ENCODE measurements around the gene FILIP1. TPM values are rescaled to one million over a fixed set of nuclear protein-coding genes. Genes with fewer than 3 reads are reported as not detected.

The FILIP1 gene
- total and polyA plus RNA-seq, 4 experiments from 2014 or later = not detected

DNA sequence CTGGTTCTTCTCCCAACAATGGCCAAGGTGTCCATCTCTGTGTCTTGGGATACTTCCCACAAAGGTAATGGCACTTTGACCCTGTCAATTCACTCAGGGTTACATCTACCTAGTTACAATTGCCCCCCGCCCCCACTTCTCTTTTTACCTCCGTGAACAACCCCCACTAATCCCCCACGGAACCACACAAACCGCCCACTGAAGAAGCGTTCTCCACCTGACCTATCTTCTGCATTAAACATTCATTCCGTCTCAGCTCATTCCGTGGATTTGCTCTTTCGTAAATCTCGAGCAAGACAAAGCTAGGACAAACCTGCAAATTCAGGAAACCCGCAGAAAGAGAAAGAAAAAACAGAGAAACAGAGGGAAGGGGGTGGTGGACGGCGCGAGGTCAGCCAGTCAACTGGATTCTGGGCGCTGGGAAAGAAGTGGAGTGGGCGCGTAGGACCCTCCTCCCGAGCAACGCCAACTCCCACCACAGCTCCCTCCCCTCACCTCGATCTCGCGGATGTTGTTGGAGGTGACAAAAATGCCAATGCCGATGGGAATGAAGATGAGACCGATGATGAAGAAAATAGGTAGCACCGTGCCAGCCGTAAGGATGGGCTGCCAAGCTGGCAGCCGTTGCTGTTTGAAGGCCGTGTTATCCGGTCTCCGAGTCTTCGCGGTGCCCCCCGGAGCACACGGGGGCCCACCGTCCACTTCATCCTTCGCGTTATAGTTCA is 209.5 kb downstream of the FILIP1 start:
- intact Hi-C loops (cut with micrococcal nuclease) = loop anchor here (1.0 to 10.0 kb wide), 7 partner anchors 17 to 1763 kb away; partner anchors contain the start of genes COX7A2, EEF1A1, MYO6 and SLC17A5
- DNase-seq = peak in 3 of 5 donors; percentile 13 to 56 (median 14)
- peaks cover 30 to 44% (median 38%) of the 10 kb centered on the region in 4 donors for H3K4me1 Mint-ChIP-seq

DNA sequence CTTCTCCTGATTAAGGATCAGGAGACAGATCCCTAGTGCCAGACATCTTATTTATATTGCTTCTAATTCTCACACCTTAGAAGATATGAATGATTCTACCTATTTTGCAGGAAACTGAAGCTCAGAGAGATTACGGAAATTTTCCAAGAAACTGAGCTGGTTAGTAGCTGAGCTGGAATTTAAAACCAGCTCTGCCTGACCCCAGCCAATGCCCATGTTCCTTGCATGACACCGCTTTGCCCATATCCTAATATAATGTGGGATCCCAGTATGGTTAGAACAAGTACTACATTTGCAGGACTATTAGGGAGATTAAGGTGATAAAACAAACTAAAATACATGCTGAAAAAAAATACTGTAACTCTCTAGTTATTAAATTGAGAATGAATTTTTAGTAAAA is 210.9 kb downstream of the FILIP1 start:
- DNase-seq = no peak
- no peak overlapping the region for H3K27ac ChIP-seq (ENCODE audit: low read depth, low read length)
- Mint-ChIP-seq H3K27ac (peak overlapping the region in 4 of 7 donors; percentile 8 to 58 (median 26)), H3K4me3 (peak overlapping the region in 6 of 8 donors; percentile 26 to 72 (median 60)), H3K9me3 (peaks cover 0 to 1% (median 0%) of the 10 kb centered on the region in 8 donors), H3K27me3 (no peaks in the 10 kb centered on the region), H3K4me1 (peaks cover 36 to 55% (median 44%) of the 10 kb centered on the region in 4 donors), H3K36me3 (peaks cover 0 to 2% of the 10 kb centered on the region in 2 donors)
- H3K36me3 ChIP-seq (ENCODE audit: insufficient read depth, low read length) = no peaks in the 10 kb centered on the region
- H3K27me3 ChIP-seq (ENCODE audit: insufficient read depth, low read length) = no peaks in the 10 kb centered on the region
- no peak overlapping the region for H3K4me3 ChIP-seq (ENCODE audit: low read length in 2 of 2)
- ChIA-PET CTCF (ENCODE audit: partially characterized antibody) (interaction anchor here (0.9 to 3.9 kb wide), 5 partner anchors 12 to 244 kb away, joined by 3 to 13 read pairs (median 4); partner anchors contain the start of gene COX7A2), POLR2A (ENCODE audit: partially characterized antibody) (interaction anchor here (0.8 to 3.7 kb wide), 3 partner anchors 39 to 1762 kb away, joined by 3 to 44 read pairs (median 36); partner anchors contain the start of genes COX7A2 and SENP6)
- intact Hi-C loops (cut with micrococcal nuclease) = loop anchor here (5.0 to 10.0 kb wide), 2 partner anchors 245 to 462 kb away; partner anchors contain the start of gene MYO6
- no peaks in the 10 kb centered on the region for H3K9me3 ChIP-seq (ENCODE audit: control insufficient read depth in 1 of 2, low read length in 2 of 2)
- peaks cover 83% of the 10 kb centered on the region for H3K4me1 ChIP-seq (ENCODE audit: insufficient read depth, low read length)

More for the DNA sequence above, 209.5 kb downstream of the FILIP1 start:
- Histone ChIP-seq H3K4me3 (ENCODE audit: low read length in 2 of 2) (peak overlapping the region; percentile 70 to 86), H3K27ac (ENCODE audit: low read depth, low read length) (peak overlapping the region; percentile 79), H3K9me3 (ENCODE audit: control insufficient read depth in 1 of 2, low read length in 2 of 2) (no peaks in the 10 kb centered on the region), H3K36me3 (ENCODE audit: insufficient read depth, low read length) (no peaks in the 10 kb centered on the region), H3K4me1 (ENCODE audit: insufficient read depth, low read length) (peaks cover 70% of the 10 kb centered on the region), H3K27me3 (ENCODE audit: insufficient read depth, low read length) (no peaks in the 10 kb centered on the region)
- peaks cover 0 to 3% of the 10 kb centered on the region in 2 donors for H3K36me3 Mint-ChIP-seq
- H3K9me3 Mint-ChIP-seq = no peaks in the 10 kb centered on the region
- CTCF ChIA-PET (ENCODE audit: partially characterized antibody) = interaction anchor here (0.7 to 3.9 kb wide), 9 partner anchors 10 to 1631 kb away, joined by 3 to 13 read pairs (median 3); partner anchors contain the start of gene COX7A2
- no peaks in the 10 kb centered on the region for H3K27me3 Mint-ChIP-seq
- no peak overlapping the region for H3K4me3 Mint-ChIP-seq
- POLR2A ChIA-PET (ENCODE audit: partially characterized antibody) = interaction anchor here (0.9 to 3.7 kb wide), 10 partner anchors 11 to 1764 kb away, joined by 3 to 44 read pairs (median 4); partner anchors contain the start of genes COX7A2, SENP6 and SLC17A5
- H3K27ac Mint-ChIP-seq = no peak overlapping the region

DNA sequence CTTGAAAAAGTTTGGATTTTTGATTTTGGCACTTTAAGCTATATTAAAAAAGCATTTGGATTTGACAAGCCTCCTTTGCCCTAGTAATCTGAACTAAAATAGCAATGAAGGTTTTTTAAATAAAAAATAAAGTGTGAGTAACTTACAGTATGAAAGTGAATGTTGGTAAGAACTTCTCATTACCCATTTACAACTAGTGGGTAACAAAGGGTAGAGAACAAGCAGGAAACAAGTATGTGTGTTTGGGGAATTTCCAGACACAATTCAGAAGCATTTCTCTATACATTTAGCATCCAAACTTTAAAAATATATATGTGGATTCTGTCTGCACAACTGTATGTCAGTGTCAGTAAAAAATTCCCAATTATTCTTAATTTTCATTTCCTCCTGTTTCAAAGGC is 211.9 kb downstream of the FILIP1 start:
- Histone ChIP-seq H3K27ac (ENCODE audit: low read depth, low read length) (no peak overlapping the region), H3K4me3 (ENCODE audit: low read length in 2 of 2) (no peak overlapping the region), H3K9me3 (ENCODE audit: control insufficient read depth in 1 of 2, low read length in 2 of 2) (no peaks in the 10 kb centered on the region), H3K27me3 (ENCODE audit: insufficient read depth, low read length) (no peaks in the 10 kb centered on the region), H3K36me3 (ENCODE audit: insufficient read depth, low read length) (no peaks in the 10 kb centered on the region), H3K4me1 (ENCODE audit: insufficient read depth, low read length) (peaks cover 72% of the 10 kb centered on the region)
- peaks cover 0 to 1% (median 0%) of the 10 kb centered on the region in 8 donors for H3K9me3 Mint-ChIP-seq
- no peaks in the 10 kb centered on the region for H3K27me3 Mint-ChIP-seq
- no peak for DNase-seq
- intact Hi-C loops (cut with micrococcal nuclease) = loop anchor here (5.0 to 10.0 kb wide), 2 partner anchors 246 to 463 kb away; partner anchors contain the start of gene MYO6
- POLR2A ChIA-PET (ENCODE audit: partially characterized antibody) = no interaction called here
- H3K36me3 Mint-ChIP-seq = peaks cover 4 to 5% of the 10 kb centered on the region in 2 donors
- H3K4me1 Mint-ChIP-seq = peaks cover 40 to 49% (median 41%) of the 10 kb centered on the region in 4 donors
- peak overlapping the region in 1 of 7 donors; percentile 57 for H3K27ac Mint-ChIP-seq
- CTCF ChIA-PET (ENCODE audit: partially characterized antibody) = interaction anchor here (0.9 to 1.4 kb wide), 4 partner anchors 12 to 245 kb away, joined by 3 to 7 read pairs (median 4); no protein-coding TSS in a partner anchor
- H3K4me3 Mint-ChIP-seq = peak overlapping the region in 6 of 8 donors; percentile 3 to 65 (median 44)

DNA sequence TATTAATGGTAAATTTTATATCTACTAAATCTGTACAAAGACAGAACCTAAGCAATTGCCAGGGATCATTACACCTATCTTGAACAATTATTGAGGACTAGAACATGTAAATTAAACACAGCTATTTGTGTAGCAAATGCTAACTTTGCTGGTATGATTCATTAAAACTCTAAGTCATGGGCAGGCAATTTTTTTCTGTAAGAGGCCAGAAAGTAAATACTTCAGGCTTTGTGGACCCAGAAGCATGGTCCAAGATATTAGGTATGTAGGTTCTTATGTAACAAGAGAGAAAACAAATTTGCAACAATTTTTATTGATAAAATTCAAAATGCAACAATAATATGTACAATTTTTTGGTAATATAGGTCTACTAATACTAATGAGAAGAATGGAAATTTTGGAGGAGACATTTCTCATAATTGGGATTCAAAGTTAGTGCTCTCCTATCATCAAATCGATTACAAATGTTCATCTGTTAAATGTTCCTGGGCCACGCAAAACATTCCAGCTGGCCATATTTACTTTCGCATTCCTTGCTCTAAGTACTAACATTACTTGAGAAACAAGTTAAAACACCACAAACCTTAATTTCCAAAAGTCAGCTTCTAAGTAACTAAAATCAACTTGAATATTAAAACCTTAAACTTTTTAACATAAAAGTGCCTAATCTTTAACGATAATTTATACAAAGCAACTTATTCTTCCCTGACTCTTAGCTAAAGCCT is 213.3 kb downstream of the FILIP1 start:
- H3K27ac Mint-ChIP-seq = peak overlapping the region in 1 of 7 donors; percentile 47
- Histone ChIP-seq H3K4me1 (ENCODE audit: insufficient read depth, low read length) (peaks cover 72% of the 10 kb centered on the region), H3K4me3 (ENCODE audit: low read length in 2 of 2) (no peak overlapping the region), H3K9me3 (ENCODE audit: control insufficient read depth in 1 of 2, low read length in 2 of 2) (no peaks in the 10 kb centered on the region), H3K36me3 (ENCODE audit: insufficient read depth, low read length) (no peaks in the 10 kb centered on the region), H3K27me3 (ENCODE audit: insufficient read depth, low read length) (no peaks in the 10 kb centered on the region), H3K27ac (ENCODE audit: low read depth, low read length) (no peak overlapping the region)
- intact Hi-C loops (cut with micrococcal nuclease) = loop anchor here (5.0 to 10.0 kb wide), 2 partner anchors 247 to 465 kb away; partner anchors contain the start of gene MYO6
- peaks cover 0 to 1% (median 0%) of the 10 kb centered on the region in 8 donors for H3K9me3 Mint-ChIP-seq
- CTCF ChIA-PET (ENCODE audit: partially characterized antibody) = interaction anchor here (1.1 to 2.3 kb wide), 3 partner anchors 12 to 17 kb away, joined by 3 to 8 read pairs (median 7); no protein-coding TSS in a partner anchor
- POLR2A ChIA-PET (ENCODE audit: partially characterized antibody) = interaction anchor here (2.9 kb wide), 1 partner anchor 37 kb away, joined by 15 read pairs; the partner anchor contains the start of gene COX7A2
- no peaks in the 10 kb centered on the region for H3K27me3 Mint-ChIP-seq
- no peak for DNase-seq
- peak overlapping the region in 2 of 8 donors; percentile 27 to 46 for H3K4me3 Mint-ChIP-seq
- H3K4me1 Mint-ChIP-seq = peaks cover 47 to 57% (median 51%) of the 10 kb centered on the region in 4 donors
- peaks cover 8 to 13% of the 10 kb centered on the region in 2 donors for H3K36me3 Mint-ChIP-seq

DNA sequence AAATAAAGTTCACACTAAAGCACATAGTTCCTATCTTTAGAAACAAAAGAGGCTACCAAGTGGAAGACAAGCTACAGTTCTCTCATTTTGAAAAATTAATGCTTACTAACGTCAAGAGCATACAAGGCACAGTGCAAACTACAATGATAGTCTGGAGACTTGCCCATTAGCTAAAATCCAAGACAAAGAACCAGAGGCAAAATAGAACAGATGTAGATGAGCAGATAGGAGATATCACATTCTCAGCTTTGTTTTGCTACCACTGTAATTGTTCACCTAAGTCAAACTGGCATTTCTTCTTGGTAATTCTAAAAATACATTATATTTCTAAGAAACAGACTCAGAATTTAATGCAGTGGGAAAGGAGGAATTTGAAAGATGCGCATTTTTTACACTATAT is 214.2 kb downstream of the FILIP1 start:
- Histone ChIP-seq H3K4me1 (ENCODE audit: insufficient read depth, low read length) (peaks cover 79% of the 10 kb centered on the region), H3K27me3 (ENCODE audit: insufficient read depth, low read length) (no peaks in the 10 kb centered on the region), H3K4me3 (ENCODE audit: low read length in 2 of 2) (no peak overlapping the region), H3K27ac (ENCODE audit: low read depth, low read length) (no peak overlapping the region), H3K36me3 (ENCODE audit: insufficient read depth, low read length) (no peaks in the 10 kb centered on the region), H3K9me3 (ENCODE audit: control insufficient read depth in 1 of 2, low read length in 2 of 2) (no peaks in the 10 kb centered on the region)
- DNase-seq = no peak
- POLR2A ChIA-PET (ENCODE audit: partially characterized antibody) = interaction anchor here (2.9 kb wide), 1 partner anchor 36 kb away, joined by 15 read pairs; the partner anchor contains the start of gene COX7A2
- Mint-ChIP-seq H3K27ac (peak overlapping the region in 2 of 7 donors; percentile 22 to 64), H3K4me1 (peaks cover 52 to 64% (median 58%) of the 10 kb centered on the region in 4 donors), H3K4me3 (peak overlapping the region in 1 of 8 donors; percentile 23), H3K9me3 (peaks cover 0 to 1% (median 0%) of the 10 kb centered on the region in 8 donors), H3K36me3 (peaks cover 12 to 18% of the 10 kb centered on the region in 2 donors), H3K27me3 (no peaks in the 10 kb centered on the region)
- intact Hi-C loops (cut with micrococcal nuclease) = no loop called here
- CTCF ChIA-PET (ENCODE audit: partially characterized antibody) = interaction anchor here (1.0 to 2.6 kb wide), 3 partner anchors 12 to 69 kb away, joined by 4 to 20 read pairs (median 8); no protein-coding TSS in a partner anchor

DNA sequence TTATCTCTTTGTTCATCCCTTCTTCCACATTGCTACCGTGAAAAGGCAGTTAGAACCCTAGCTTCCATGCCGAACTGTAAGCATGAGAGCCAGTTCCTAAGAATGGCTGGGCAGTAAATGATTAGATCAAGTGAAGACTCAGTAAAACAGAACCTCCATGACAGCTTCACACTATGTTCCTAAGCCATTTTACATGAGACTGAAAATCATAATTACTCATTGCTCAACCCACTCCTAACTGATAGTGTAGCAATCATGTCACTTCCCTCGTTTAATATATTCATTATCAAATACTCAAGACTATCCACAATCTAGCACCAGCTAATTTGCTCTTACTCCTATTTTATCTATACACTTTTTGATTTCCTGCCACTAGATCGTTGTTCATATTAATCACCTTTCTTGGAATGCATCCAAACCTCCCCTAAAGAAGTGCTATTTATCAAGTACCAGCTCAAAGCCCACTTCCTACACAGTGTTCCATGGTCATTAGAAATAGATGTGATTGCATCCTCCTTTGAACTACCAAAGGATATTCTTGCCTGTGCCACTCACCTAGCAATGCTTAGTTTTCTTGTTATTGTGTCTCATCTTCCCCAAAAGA is 215.0 kb downstream of the FILIP1 start:
- intact Hi-C loops (cut with micrococcal nuclease) = no loop called here
- POLR2A ChIA-PET (ENCODE audit: partially characterized antibody) = interaction anchor here (2.9 kb wide), 1 partner anchor 35 kb away, joined by 15 read pairs; the partner anchor contains the start of gene COX7A2
- CTCF ChIA-PET (ENCODE audit: partially characterized antibody) = interaction anchor here (1.0 to 2.6 kb wide), 3 partner anchors 11 to 68 kb away, joined by 4 to 20 read pairs (median 8); no protein-coding TSS in a partner anchor
- peaks cover 79% of the 10 kb centered on the region for H3K4me1 ChIP-seq (ENCODE audit: insufficient read depth, low read length)
- peaks cover 59 to 72% (median 66%) of the 10 kb centered on the region in 4 donors for H3K4me1 Mint-ChIP-seq
- peaks cover 16 to 21% of the 10 kb centered on the region in 2 donors for H3K36me3 Mint-ChIP-seq
- no peak overlapping the region for H3K27ac ChIP-seq (ENCODE audit: low read depth, low read length)
- DNase-seq = no peak
- H3K27ac Mint-ChIP-seq = peak overlapping the region; percentile 0 to 66 (median 6)
- no peaks in the 10 kb centered on the region for H3K27me3 Mint-ChIP-seq
- H3K9me3 ChIP-seq (ENCODE audit: control insufficient read depth in 1 of 2, low read length in 2 of 2) = no peaks in the 10 kb centered on the region
- no peaks in the 10 kb centered on the region for H3K36me3 ChIP-seq (ENCODE audit: insufficient read depth, low read length)
- peaks cover 0 to 1% (median 0%) of the 10 kb centered on the region in 8 donors for H3K9me3 Mint-ChIP-seq
- no peak overlapping the region for H3K4me3 ChIP-seq (ENCODE audit: low read length in 2 of 2)
- H3K4me3 Mint-ChIP-seq = peak overlapping the region in 4 of 8 donors; percentile 4 to 9 (median 7)
- H3K27me3 ChIP-seq (ENCODE audit: insufficient read depth, low read length) = no peaks in the 10 kb centered on the region
